Measurements from ENCODE around the gene SPG11. TPM values are rescaled to one million over a fixed set of nuclear protein-coding genes. Genes with fewer than 3 reads are reported as not detected.
A peak's percentile ranks its signal among the peaks of the same experiment; 100 is the strongest.
"Not testable (repeated sequence)": the region's sequence is repeated elsewhere in the genome, so short reads cannot be mapped to it uniquely, and the experiment has no call there.

Gene SPG11
- polyA plus RNA-seq, 3 donors = 65.0 to 89.3 (median 77.2) TPM

DNA sequence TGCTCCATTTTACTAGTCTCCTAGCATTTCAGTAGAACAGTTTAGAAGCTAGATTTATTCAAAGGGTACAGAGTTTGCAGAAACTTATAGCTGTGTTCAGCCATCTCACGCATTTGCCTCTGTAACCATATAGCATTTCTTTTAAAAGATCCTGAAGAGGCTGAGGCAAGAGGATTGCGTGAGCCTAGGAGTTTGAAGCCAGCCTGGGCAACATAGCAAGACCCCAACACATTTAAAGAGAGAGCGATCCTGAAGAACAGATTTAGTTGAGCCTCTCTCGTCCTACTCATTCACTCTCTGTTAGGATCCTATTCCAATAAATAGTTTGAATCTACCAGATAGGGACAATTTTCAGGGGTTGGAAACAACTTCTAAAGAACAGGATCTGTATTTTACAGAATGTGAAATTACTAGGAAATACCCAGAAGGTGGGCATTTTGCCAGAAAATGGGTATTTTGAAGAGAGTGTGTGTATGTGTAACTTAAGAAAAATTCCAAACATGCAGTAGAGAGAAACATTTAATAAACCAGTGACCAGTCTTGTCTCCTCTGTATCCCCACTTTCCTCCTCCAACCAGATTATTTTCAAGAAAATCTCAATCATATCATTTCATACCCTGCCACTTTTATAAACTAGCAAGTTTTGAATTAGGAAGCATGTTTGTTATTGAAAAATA, 122.0 kb downstream of the SPG11 start:
- DNase-seq (ENCODE audit: extremely low read depth in 1 of 11, low read depth in 9 of 11, low spot score in 4 of 11) = no peak

- DNase-seq (ENCODE audit: extremely low read depth in 1 of 11, low read depth in 9 of 11, low spot score in 4 of 11) = peak in 6 of 11 donors; percentile 28 to 38 (median 33)
Measured at GRCh38 chr15:44537735-44538240, 125.7 kb downstream of the SPG11 start.

DNA sequence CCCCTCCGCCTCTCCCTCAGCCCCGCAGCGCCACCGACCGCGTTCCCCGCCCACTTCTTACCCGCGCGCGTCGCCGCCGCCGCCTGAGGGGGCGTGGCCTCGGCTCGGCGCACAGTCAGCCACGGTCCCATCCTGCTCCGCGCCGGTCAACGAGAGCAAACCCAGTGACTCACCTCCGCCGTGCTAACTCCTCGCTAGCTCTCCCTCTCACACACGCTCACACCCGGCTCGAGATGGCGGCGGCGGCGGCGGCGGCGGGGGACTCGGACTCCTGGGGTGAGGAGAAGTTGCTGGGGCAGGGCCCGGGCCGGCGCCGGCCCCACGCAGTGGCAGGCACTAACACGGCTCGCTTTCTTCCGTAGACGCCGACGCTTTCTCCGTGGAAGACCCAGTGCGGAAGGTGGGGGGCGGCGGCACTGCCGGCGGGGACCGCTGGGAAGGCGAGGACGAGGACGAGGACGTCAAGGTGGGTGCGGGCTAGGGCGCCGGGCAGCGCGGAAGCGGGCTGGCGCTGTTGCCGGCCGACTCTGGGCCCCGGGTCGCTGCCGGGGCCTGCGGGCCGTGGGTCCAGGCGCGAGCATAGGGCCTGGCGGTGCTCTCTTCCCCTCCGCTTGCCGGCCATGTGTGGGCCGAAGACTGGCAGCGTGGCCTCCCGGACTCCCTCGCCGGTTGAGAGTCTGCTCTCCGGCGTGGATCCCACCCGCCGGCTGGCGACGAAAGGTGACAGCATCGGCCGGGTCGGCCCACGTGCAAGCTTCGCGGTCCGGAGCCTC, 126.3 kb downstream of the SPG11 start, which contains the start of gene EIF3J:
Gene EIF3J, plus strand, starts transcription at position 186 of the 773 bp plus-strand sequence. Its CDS starts 48 bp downstream, at position 234.
- peak in 10 of 11 donors; percentile 74 to 96 (median 92) for DNase-seq (ENCODE audit: extremely low read depth in 1 of 11, low read depth in 9 of 11, low spot score in 4 of 11)

DNA sequence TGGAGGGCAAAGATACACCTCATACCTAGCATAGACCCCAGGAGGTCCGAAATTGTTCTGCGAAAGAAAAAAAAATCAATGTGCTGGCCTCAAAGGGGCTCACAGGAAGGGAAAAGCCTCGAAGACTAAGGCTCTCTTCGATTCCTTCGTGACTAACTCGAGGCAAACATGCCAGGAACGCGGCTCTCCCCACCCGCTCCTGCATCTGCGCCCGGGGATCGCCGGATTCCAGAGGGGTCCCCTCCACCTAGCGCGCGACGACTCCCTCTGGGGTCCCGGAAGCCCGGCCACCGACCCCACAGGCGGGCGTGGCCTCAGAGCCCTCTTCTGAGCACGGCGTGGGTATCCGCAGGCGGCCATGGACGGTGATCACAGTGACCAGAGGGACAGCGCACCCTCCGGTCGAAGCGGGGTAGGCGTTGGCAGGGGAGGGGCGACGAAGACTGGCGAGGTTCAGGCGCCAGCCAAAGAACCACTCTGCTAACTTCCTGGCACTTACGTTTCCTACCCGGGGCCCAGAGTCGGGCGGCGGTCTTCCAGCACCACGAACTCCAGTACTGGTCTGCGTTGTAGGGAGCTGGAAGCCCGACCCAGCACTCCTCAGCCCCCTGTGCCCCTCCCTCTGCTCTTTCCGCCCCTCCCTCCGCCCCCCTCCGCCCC, 127.0 kb downstream of the SPG11 start:
- DNase-seq (ENCODE audit: extremely low read depth in 1 of 11, low read depth in 9 of 11, low spot score in 4 of 11) = peak; percentile 70 to 86 (median 79)

GRCh38 chr15:44535523-44536301, 127.8 kb downstream of the SPG11 start:
- peak in 5 of 11 donors; percentile 20 to 39 (median 25) for DNase-seq (ENCODE audit: extremely low read depth in 1 of 11, low read depth in 9 of 11, low spot score in 4 of 11)

GRCh38 chr15:44535092-44535491, 128.4 kb downstream of the SPG11 start:
- DNase-seq (ENCODE audit: extremely low read depth in 1 of 11, low read depth in 9 of 11, low spot score in 4 of 11) = no peak

- DNase-seq (ENCODE audit: extremely low read depth in 1 of 11, low read depth in 9 of 11, low spot score in 4 of 11) = no peak
Measured at GRCh38 chr15:44532689-44533088, 130.8 kb downstream of the SPG11 start.

- not testable (repeated sequence) for DNase-seq (ENCODE audit: extremely low read depth in 1 of 11, low read depth in 9 of 11, low spot score in 4 of 11)
Measured at GRCh38 chr15:44532275-44532674, 131.2 kb downstream of the SPG11 start.

DNA sequence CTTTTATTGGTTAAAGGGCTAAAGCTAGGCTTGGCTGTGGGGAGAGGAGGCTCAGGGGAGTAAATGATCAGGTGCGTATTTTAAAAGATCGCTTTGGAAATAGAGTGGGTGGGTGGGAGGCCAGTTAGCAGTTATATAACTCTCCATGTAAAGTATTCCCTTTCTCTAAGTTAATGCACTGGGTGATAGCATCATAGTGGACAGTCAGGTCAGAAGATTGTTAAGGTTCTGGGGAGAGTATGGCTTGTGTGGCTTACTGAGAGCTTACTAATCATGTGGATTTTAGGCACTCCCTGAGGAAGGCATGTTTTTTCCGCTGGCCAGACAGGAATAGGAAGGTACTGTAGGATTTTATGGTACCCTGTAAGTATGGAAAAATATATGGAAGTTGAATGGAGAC, 132.8 kb downstream of the SPG11 start:
- no peak for DNase-seq (ENCODE audit: extremely low read depth in 1 of 11, low read depth in 9 of 11, low spot score in 4 of 11)

DNA sequence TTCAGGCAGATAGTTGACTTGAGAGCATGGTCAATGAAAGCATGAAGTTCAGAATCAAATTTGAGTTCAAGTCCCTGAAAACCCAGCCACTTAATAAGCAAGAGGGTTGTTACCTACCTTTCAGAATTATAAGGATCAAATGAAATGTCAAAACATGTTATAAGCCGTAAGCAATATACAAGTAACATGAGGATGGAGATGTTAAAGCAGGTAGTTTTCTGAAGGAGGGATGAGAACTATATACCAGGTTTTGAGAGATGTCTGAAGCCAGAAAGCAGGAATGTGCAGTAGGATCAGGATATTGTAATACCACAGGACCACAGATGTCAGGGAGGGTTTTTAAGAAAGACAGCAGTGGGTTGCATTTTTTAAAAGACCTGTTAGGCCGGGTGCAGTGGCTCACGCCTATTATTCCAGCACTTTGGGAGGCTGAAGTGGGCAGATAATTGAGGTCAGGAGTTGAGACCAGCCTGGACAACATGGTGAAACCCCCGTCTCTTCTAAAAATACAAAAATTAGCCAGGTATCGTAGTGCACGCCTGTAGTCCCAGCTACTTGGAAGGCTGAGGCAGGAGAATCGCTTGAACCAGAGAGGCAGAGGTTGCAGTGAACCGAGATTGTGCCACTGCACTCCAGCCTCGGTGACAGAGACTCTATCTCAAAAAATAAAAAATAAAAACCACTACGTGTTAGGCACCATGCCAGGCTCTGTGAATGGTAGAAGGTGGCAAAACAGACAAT, 133.4 kb downstream of the SPG11 start:
- DNase-seq (ENCODE audit: extremely low read depth in 1 of 11, low read depth in 9 of 11, low spot score in 4 of 11) = no peak

DNA sequence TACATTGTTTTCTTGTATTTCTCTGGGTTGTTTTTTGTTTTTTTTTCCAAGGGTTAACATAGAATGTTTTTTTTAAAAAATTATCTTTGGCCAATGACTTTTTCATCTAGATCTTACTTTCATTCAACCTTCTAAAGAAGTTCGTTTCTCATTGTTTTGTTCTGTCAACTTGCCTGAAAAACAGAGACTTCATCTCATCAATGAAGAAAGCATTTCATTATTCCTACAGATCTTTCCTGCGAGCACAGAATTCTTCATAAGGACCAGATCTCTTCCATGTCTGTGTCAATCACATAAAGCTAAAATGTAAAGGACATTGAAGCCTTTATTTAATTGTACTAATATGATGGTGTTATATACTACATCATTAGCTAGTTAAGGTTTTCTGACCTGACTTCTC, 136.2 kb downstream of the SPG11 start:
- no peak for DNase-seq (ENCODE audit: extremely low read depth in 1 of 11, low read depth in 9 of 11, low spot score in 4 of 11)

- no peak for DNase-seq (ENCODE audit: extremely low read depth in 1 of 11, low read depth in 9 of 11, low spot score in 4 of 11)
Measured at GRCh38 chr15:44525018-44525417, 138.4 kb downstream of the SPG11 start.

- no peak for DNase-seq (ENCODE audit: extremely low read depth in 1 of 11, low read depth in 9 of 11, low spot score in 4 of 11)
Measured at GRCh38 chr15:44519537-44519936, 143.9 kb downstream of the SPG11 start.

- DNase-seq (ENCODE audit: extremely low read depth in 1 of 11, low read depth in 9 of 11, low spot score in 4 of 11) = no peak
Measured at GRCh38 chr15:44516436-44516835, 147.0 kb downstream of the SPG11 start.

Data from renal cortex interstitium (tissue), 11 donors.